Measurements from ENCODE around the gene SLC41A3.
"Not testable (repeated sequence)": the region's sequence is repeated elsewhere in the genome, so short reads cannot be mapped to it uniquely, and the experiment has no call there.

SLC41A3 gene

GRCh38 chr3:126053949-126054569, 29.9 kb downstream of the SLC41A3 start:
- DNase-seq (ENCODE audit: low read depth in 2 of 2) = no peak

GRCh38 chr3:126053513-126053912, 30.4 kb downstream of the SLC41A3 start:
- DNase-seq (ENCODE audit: low read depth in 2 of 2) = no peak

GRCh38 chr3:126052196-126053058, 31.5 kb downstream of the SLC41A3 start:
- no peak for DNase-seq (ENCODE audit: low read depth in 2 of 2)

- DNase-seq (ENCODE audit: low read depth in 2 of 2) = no peak
These were observed 32.2 kb downstream of the SLC41A3 start for GRCh38 chr3:126051741-126052140.

- no peak for DNase-seq (ENCODE audit: low read depth in 2 of 2)
These were observed 32.7 kb downstream of the SLC41A3 start for GRCh38 chr3:126051234-126051633.

GRCh38 chr3:126050626-126051025, 33.3 kb downstream of the SLC41A3 start:
- DNase-seq (ENCODE audit: low read depth in 2 of 2) = no peak

- DNase-seq (ENCODE audit: low read depth in 2 of 2) = no peak
These were observed 33.9 kb downstream of the SLC41A3 start for GRCh38 chr3:126050050-126050392.

GRCh38 chr3:126049289-126050049, 34.5 kb downstream of the SLC41A3 start:
- DNase-seq (ENCODE audit: low read depth in 2 of 2) = no peak

- no peak for DNase-seq (ENCODE audit: low read depth in 2 of 2)
These were observed 43.5 kb downstream of the SLC41A3 start for GRCh38 chr3:126040386-126040785.

GRCh38 chr3:126039870-126040269, 44.1 kb downstream of the SLC41A3 start:
- DNase-seq (ENCODE audit: low read depth in 2 of 2) = no peak

GRCh38 chr3:126038791-126039190, 45.1 kb downstream of the SLC41A3 start:
- not testable (repeated sequence) for DNase-seq (ENCODE audit: low read depth in 2 of 2)

- no peak for DNase-seq (ENCODE audit: low read depth in 2 of 2)
These were observed 47.8 kb downstream of the SLC41A3 start for GRCh38 chr3:126036056-126036549.

- no peak for DNase-seq (ENCODE audit: low read depth in 2 of 2)
These were observed 48.4 kb downstream of the SLC41A3 start for GRCh38 chr3:126035362-126036050.

GRCh38 chr3:126034481-126035361, 49.2 kb downstream of the SLC41A3 start:
- DNase-seq (ENCODE audit: low read depth in 2 of 2) = no peak

GRCh38 chr3:126033765-126034164, 50.2 kb downstream of the SLC41A3 start:
- no peak for DNase-seq (ENCODE audit: low read depth in 2 of 2)

- DNase-seq (ENCODE audit: low read depth in 2 of 2) = no peak
These were observed 50.7 kb downstream of the SLC41A3 start for GRCh38 chr3:126033051-126033745.

- no peak for DNase-seq (ENCODE audit: low read depth in 2 of 2)
These were observed 51.9 kb downstream of the SLC41A3 start for GRCh38 chr3:126031981-126032471.

- no peak for DNase-seq (ENCODE audit: low read depth in 2 of 2)
These were observed 53.5 kb downstream of the SLC41A3 start for GRCh38 chr3:126030455-126030854.

GRCh38 chr3:126029241-126029640, 54.7 kb downstream of the SLC41A3 start:
- no peak for DNase-seq (ENCODE audit: low read depth in 2 of 2)

GRCh38 chr3:126028096-126028495, 55.8 kb downstream of the SLC41A3 start:
- DNase-seq (ENCODE audit: low read depth in 2 of 2) = no peak

Measured in stimulated activated CD8-positive, alpha-beta memory T cell treated with anti-CD3 and anti-CD28 coated beads, Interleukin-7, amount 100 ng/mL, for 4 hours (primary cell).